Progenitor cell of endocrine pancreas (in vitro differentiated cells): ENCODE results near the gene RGL4. TPM values are rescaled to one million over a fixed set of nuclear protein-coding genes. Genes with fewer than 3 reads are reported as not detected.
A peak's percentile ranks its signal among the peaks of the same experiment; 100 is the strongest.

Source experiments
- DNase-seq: peaks from one replicate; pipeline ENCODE4 v3.0.0; 2021; ENCODE audit warnings: low spot score; ENCODE audit not compliant: unreplicated experiment
- H3K27ac Mint-ChIP-seq: 2 replicates; pipeline ENCODE4 v1.8.0; 2021; ENCODE audit warnings: mild to moderate bottlenecking, moderate library complexity, mixed read lengths
- H3K27me3 Mint-ChIP-seq: 2 replicates; pipeline ENCODE4 v1.8.0; 2021; ENCODE audit warnings: mixed read lengths
- H3K36me3 Mint-ChIP-seq: 2 replicates; pipeline ENCODE4 v1.8.0; 2022; ENCODE audit warnings: mixed read lengths; ENCODE audit not compliant: insufficient read depth
- H3K4me1 Mint-ChIP-seq: 2 replicates; pipeline ENCODE4 v1.8.0; 2021; ENCODE audit warnings: low read depth, mixed read lengths
- H3K4me3 Mint-ChIP-seq: 2 replicates; pipeline ENCODE4 v1.8.0; 2021; ENCODE audit warnings: low read depth, mild to moderate bottlenecking, moderate library complexity, mixed read lengths
- H3K9me3 Mint-ChIP-seq: 2 replicates; pipeline ENCODE4 v1.8.0; 2021; ENCODE audit warnings: low read depth, mixed read lengths
- CTCF ChIP-seq: fragments of 200-600 bp; sonication (generic); IDR thresholded peaks from one replicate; pipeline ENCODE4 v1.5.0; 2021; ENCODE audit warnings: antibody characterized with exemption, mild to moderate bottlenecking; ENCODE audit not compliant: unreplicated experiment
- total RNA-seq: library from RNA; stranded (reverse); gene quantifications from 2 replicates; pipeline ENCODE4 v1.2.1, GENCODE V29; 2021

The RGL4 gene
- total RNA-seq, 1 donor from 2014 or later = 0.07 TPM

GRCh38 chr22:23698094-23698493 is 7.3 kb downstream of the RGL4 start:
- DNase-seq = no peak
- Mint-ChIP-seq H3K36me3 (peaks cover 25% of the 10 kb centered on the region), H3K9me3 (no peaks in the 10 kb centered on the region), H3K27me3 (no peaks in the 10 kb centered on the region), H3K27ac (no peak overlapping the region), H3K4me1 (peaks cover 3% of the 10 kb centered on the region), H3K4me3 (no peak overlapping the region)
- no peak for TF ChIP-seq CTCF

- no peak overlapping the region for H3K27ac Mint-ChIP-seq
- no peaks in the 10 kb centered on the region for H3K9me3 Mint-ChIP-seq
- TF ChIP-seq CTCF = no peak
- H3K27me3 Mint-ChIP-seq = no peaks in the 10 kb centered on the region
- peaks cover 26% of the 10 kb centered on the region for H3K36me3 Mint-ChIP-seq
- no peak for DNase-seq
- H3K4me3 Mint-ChIP-seq = no peak overlapping the region
- H3K4me1 Mint-ChIP-seq = peaks cover 3% of the 10 kb centered on the region
Observed at GRCh38 chr22:23698673-23699235, 7.9 kb downstream of the RGL4 start.

GRCh38 chr22:23700706-23701105 is 9.9 kb downstream of the RGL4 start:
- Mint-ChIP-seq H3K36me3 (peaks cover 36% of the 10 kb centered on the region), H3K4me3 (no peak overlapping the region), H3K4me1 (peaks cover 3% of the 10 kb centered on the region), H3K9me3 (no peaks in the 10 kb centered on the region), H3K27me3 (no peaks in the 10 kb centered on the region), H3K27ac (peak overlapping the region; percentile 30)
- DNase-seq = no peak
- TF ChIP-seq CTCF = no peak

- H3K4me3 Mint-ChIP-seq = no peak overlapping the region
- DNase-seq = no peak
Observed at GRCh38 chr22:23704062-23704461, 13.2 kb downstream of the RGL4 start.

GRCh38 chr22:23704829-23705228 is 14.0 kb downstream of the RGL4 start:
- no peak for TF ChIP-seq CTCF
- no peaks in the 10 kb centered on the region for H3K27me3 Mint-ChIP-seq
- H3K4me3 Mint-ChIP-seq = no peak overlapping the region
- no peaks in the 10 kb centered on the region for H3K9me3 Mint-ChIP-seq
- no peak for DNase-seq
- no peak overlapping the region for H3K27ac Mint-ChIP-seq
- H3K36me3 Mint-ChIP-seq = peaks cover 55% of the 10 kb centered on the region
- peaks cover 3% of the 10 kb centered on the region for H3K4me1 Mint-ChIP-seq

More at GRCh38 chr22:23704062-23704461, 13.2 kb downstream of the RGL4 start:
- Mint-ChIP-seq H3K9me3 (no peaks in the 10 kb centered on the region), H3K27ac (no peak overlapping the region), H3K36me3 (peaks cover 51% of the 10 kb centered on the region), H3K4me1 (peaks cover 3% of the 10 kb centered on the region), H3K27me3 (no peaks in the 10 kb centered on the region)
- TF ChIP-seq CTCF = no peak
